ENCODE results near the gene MLXIP. TPM values are rescaled to one million over a fixed set of nuclear protein-coding genes. Genes with fewer than 3 reads are reported as not detected.

MLXIP gene
- total and polyA plus RNA-seq, 2 experiments from 2014 or later, result 16.2 to 23.0 TPM

- no peak overlapping the region for H3K4me2 ChIP-seq
- H2AFZ ChIP-seq, result no peak overlapping the region
- no peak overlapping the region for H3K4me3 ChIP-seq
- Mint-ChIP-seq H3K4me3 (no peak overlapping the region), H3K36me3 (ENCODE audit: low read depth) (peaks cover 2% of the 10 kb centered on the region; the same call in 2 of the 3 replicates), H3K4me1 (peaks cover 6% of the 10 kb centered on the region; the same call in 2 of the 3 replicates), H3K27me3 (ENCODE audit: insufficient read depth, low read depth, poor library complexity) (peaks cover 6% of the 10 kb centered on the region), H3K27ac (no peak overlapping the region), H3K9me3 (no peaks in the 10 kb centered on the region)
- DNase-seq (ENCODE audit: low spot score) (no peak), ATAC-seq (no peak)
- no peaks in the 10 kb centered on the region for H3F3A ChIP-seq (replicated peaks; ENCODE audit: low read depth)
- peaks cover 1% of the 10 kb centered on the region; the same call in 1 of the 2 replicates for H3K36me3 ChIP-seq (ENCODE audit: insufficient read depth)
- no peaks in the 10 kb centered on the region for H3K4me1 ChIP-seq (ENCODE audit: insufficient read depth)
- no peak overlapping the region for H3K27ac ChIP-seq (ENCODE audit: low read depth)
- H4K20me1 ChIP-seq (replicated peaks; ENCODE audit: insufficient read depth), result peaks cover 11% of the 10 kb centered on the region; the same call in 1 of the 2 replicates
- TF ChIP-seq NANOG (IDR thresholded peaks at IDR 0.05; ENCODE audit: borderline replicate concordance) (no peak), CREB1 (CRISPR knock-in tag; IDR thresholded peaks at IDR 0.05; ENCODE audit: low read depth) (no peak), REST (IDR thresholded peaks at IDR 0.05; ENCODE audit: unreplicated experiment) (no peak), POLR2AphosphoS5 (IDR thresholded peaks at IDR 0.05; ENCODE audit: low read depth) (no peak), ZNF462 (CRISPR knock-in tag; IDR thresholded peaks at IDR 0.05) (no peak), EZH2 (IDR thresholded peaks at IDR 0.05; ENCODE audit: low read depth, unreplicated experiment) (no peak)
- peaks cover 45% of the 10 kb centered on the region for H3K79me2 ChIP-seq (replicated peaks; ENCODE audit: insufficient read depth)
- no peaks in the 10 kb centered on the region for H3K9me2 ChIP-seq (ENCODE audit: insufficient read depth)
- no peaks in the 10 kb centered on the region for H3K27me3 ChIP-seq (ENCODE audit: insufficient read depth)
These were observed 28.3 kb downstream of the MLXIP start for GRCh38 chr12:122106843-122107242.
